Body of pancreas (tissue), 4 donors: ENCODE results near the gene PPP6R2. TPM values are rescaled to one million over a fixed set of nuclear protein-coding genes. Genes with fewer than 3 reads are reported as not detected.

Source experiments
- ATAC-seq: fragments of 150-250 bp; one replicate; pipeline ENCODE4 v1.9.1; 2016
- DNase-seq, 4 donors: peaks; one replicate each; pipeline ENCODE4 v3.0.0-alpha.2; 2019
- H3K27ac ChIP-seq, 4 donors: fragments of 200-600 bp; sonication (generic); 1 replicate in 3 of 4; 2 replicates in 1 of 4; pipeline versions ENCODE4 v1.5.1 to v1.6.1; 2016 to 2019; ENCODE audit warnings: mild to moderate bottlenecking in 1 of 4, mixed read lengths in 1 of 4, moderate library complexity in 1 of 4
- H3K27me3 ChIP-seq, 2 donors: fragments of 200-600 bp; sonication (generic); one replicate each; pipeline ENCODE4 v1.6.0; 2016; ENCODE audit warnings: mild to moderate bottlenecking in 1 of 2
- H3K36me3 ChIP-seq, 2 donors: fragments of 200-600 bp; sonication (generic); replicated peaks in 1 of 2; 2 replicates each; pipeline ENCODE4 v1.5.1; 2016; ENCODE audit warnings: low read depth in 2 of 2; ENCODE audit not compliant: insufficient read depth in 1 of 2
- H3K4me1 ChIP-seq: fragments of 200-600 bp; sonication (generic); one replicate; pipeline ENCODE4 v1.6.0; 2016
- H3K4me3 ChIP-seq, 2 donors: fragments of 200-600 bp; sonication (generic); 1 replicate in 1 of 2; 2 replicates in 1 of 2; pipeline ENCODE4 v1.5.1; 2016 to 2019
- H3K9me3 ChIP-seq, 3 donors: fragments of 200-600 bp; sonication (generic); 1 replicate in 2 of 3; 2 replicates in 1 of 3; pipeline ENCODE4 v1.5.1; 2016
- POLR2A ChIP-seq, 3 donors: fragments of 450-650 bp; IDR thresholded peaks; one replicate each; pipeline ENCODE4 v1.6.1; 2016; ENCODE audit warnings: antibody characterized with exemption in 3 of 3, mild to moderate bottlenecking in 2 of 3
- WGBS, 2 donors: methylation state at CpG; one replicate each; pipeline ENCODE4 v1.1.5; 2017; 5-methylcytosine and 5-hydroxymethylcytosine counted together
- intact Hi-C: fragments of 100-400 bp; cut with DNase I; formaldehyde crosslinking; loops from one replicate; pipeline ENCODE4 v1.15.1; 2023
- total RNA-seq, 2 donors: library from RNA; depleted of rRNA; stranded (reverse); fragments of >200 nt; gene quantifications; one replicate each; pipeline ENCODE4 v1.1.0, GENCODE V29; 2016
- TF ChIP-seq, protein P1 (sequence below), 7 experiments: fragments of 450-650 bp in 4 of 7; fragments of 200-600 bp in 3 of 7; sonication (generic) in 3 of 7; IDR thresholded peaks; one replicate each; pipeline ENCODE4 v1.5.1; 2016 to 2019; ENCODE audit warnings: antibody characterized with exemption in 7 of 7

The PPP6R2 gene
- total RNA-seq, 2 donors from 2014 or later = 48.8 to 53.4 TPM

- H3K9me3 ChIP-seq = no peaks in the 10 kb centered on the region
- WGBS, 2 donors = 86 to 95% methylated on average over 6 to 8 of the region's 8 CpGs
- no peak for DNase-seq
- intact Hi-C loops = no loop called here
- H3K36me3 ChIP-seq = peaks cover 19 to 39% of the 10 kb centered on the region in 2 donors
- H3K27me3 ChIP-seq = no peaks in the 10 kb centered on the region
- no peak for TF ChIP-seq POLR2A (IDR thresholded peaks at IDR 0.05)
- TF ChIP-seq, protein P1, sequence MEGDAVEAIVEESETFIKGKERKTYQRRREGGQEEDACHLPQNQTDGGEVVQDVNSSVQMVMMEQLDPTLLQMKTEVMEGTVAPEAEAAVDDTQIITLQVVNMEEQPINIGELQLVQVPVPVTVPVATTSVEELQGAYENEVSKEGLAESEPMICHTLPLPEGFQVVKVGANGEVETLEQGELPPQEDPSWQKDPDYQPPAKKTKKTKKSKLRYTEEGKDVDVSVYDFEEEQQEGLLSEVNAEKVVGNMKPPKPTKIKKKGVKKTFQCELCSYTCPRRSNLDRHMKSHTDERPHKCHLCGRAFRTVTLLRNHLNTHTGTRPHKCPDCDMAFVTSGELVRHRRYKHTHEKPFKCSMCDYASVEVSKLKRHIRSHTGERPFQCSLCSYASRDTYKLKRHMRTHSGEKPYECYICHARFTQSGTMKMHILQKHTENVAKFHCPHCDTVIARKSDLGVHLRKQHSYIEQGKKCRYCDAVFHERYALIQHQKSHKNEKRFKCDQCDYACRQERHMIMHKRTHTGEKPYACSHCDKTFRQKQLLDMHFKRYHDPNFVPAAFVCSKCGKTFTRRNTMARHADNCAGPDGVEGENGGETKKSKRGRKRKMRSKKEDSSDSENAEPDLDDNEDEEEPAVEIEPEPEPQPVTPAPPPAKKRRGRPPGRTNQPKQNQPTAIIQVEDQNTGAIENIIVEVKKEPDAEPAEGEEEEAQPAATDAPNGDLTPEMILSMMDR (IDR thresholded peaks at IDR 0.05) = no peak
- H3K4me1 ChIP-seq = no peaks in the 10 kb centered on the region
- H3K4me3 ChIP-seq = no peak overlapping the region
- no peak for ATAC-seq
- H3K27ac ChIP-seq = no peak overlapping the region
Observed at GRCh38 chr22:50416996-50417395, 73.9 kb downstream of the PPP6R2 start.

DNA sequence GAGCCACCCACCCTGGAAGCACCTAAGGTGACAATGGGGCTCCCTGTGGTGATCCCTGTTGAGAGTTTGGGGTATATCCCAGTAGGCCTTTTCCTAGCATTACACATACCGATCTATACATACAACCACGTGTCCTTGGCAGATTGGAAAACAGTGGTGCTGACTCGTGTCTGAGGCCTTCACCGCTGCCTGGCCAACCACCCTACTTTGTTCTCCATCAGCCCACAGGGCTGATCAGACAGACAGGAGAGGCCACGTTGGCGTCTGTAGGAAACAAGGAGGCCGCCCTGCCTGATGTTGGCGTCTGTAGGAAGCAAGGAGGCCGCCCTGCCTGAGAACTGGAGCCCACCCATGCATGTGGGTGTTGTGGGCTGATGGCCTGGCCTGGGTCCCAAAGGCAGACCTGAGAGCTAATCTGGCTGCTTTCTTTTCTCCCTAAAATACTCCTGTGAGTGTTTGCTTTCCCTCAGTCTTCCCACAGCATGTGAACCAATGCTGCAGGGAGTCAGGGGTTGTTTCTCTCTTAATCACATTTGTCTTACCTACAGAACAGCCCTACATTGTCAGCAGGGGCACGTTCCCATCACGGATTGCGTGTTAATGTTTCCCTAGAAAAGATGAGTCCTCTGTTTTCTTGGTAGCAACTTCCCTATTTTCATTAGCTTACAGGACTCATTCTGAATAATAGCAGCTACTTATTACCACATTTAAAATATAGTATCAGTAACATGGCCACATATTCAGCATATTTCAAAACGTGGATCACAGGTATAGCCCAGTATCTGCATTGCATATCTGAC is 74.5 kb downstream of the PPP6R2 start:
- ATAC-seq (no peak), DNase-seq (no peak)
- no peak for TF ChIP-seq POLR2A (IDR thresholded peaks at IDR 0.05)
- TF ChIP-seq, protein P1 (IDR thresholded peaks at IDR 0.05) = no peak
- Histone ChIP-seq H3K9me3 (no peaks in the 10 kb centered on the region), H3K27ac (no peak overlapping the region), H3K36me3 (peaks cover 25 to 39% of the 10 kb centered on the region in 2 donors), H3K4me1 (no peaks in the 10 kb centered on the region), H3K4me3 (no peak overlapping the region), H3K27me3 (no peaks in the 10 kb centered on the region)
- intact Hi-C loops = no loop called here
- 78 to 90% methylated on average over 13 of the region's 13 CpGs for WGBS, 2 donors

DNA sequence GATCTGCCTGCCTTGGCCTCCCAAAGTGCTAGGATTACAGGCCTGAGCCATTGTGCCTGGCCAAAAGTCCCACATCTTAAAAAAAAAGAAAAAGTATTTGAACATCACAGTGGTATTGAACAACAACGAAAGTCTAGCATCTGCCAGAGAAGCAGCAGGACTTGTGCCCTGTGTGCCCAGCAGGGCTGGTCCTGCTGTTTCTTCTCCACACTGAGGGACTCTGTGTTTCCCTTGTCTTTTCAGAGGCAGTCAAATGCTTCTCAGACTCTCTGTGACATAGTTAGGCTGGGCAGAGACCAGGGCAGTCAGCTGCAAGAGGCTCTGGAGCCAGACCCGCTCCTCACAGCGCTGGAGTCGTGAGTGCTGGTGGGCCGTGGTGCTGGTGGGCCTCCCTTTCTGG is 75.5 kb downstream of the PPP6R2 start:
- DNase-seq (no peak), ATAC-seq (no peak)
- H3K4me3 ChIP-seq = no peak overlapping the region
- H3K27me3 ChIP-seq = no peaks in the 10 kb centered on the region
- no peaks in the 10 kb centered on the region for H3K9me3 ChIP-seq
- H3K36me3 ChIP-seq = peaks cover 34 to 48% of the 10 kb centered on the region in 2 donors
- no peak for TF ChIP-seq POLR2A (IDR thresholded peaks at IDR 0.05)
- TF ChIP-seq, protein P1 (IDR thresholded peaks at IDR 0.05) = no peak
- no peaks in the 10 kb centered on the region for H3K4me1 ChIP-seq
- 97 to 100% methylated on average over 1 to 5 of the region's 5 CpGs for WGBS, 2 donors
- intact Hi-C loops = no loop called here
- H3K27ac ChIP-seq = no peak overlapping the region

GRCh38 chr22:50419116-50419515 is 76.0 kb downstream of the PPP6R2 start:
- Histone ChIP-seq H3K36me3 (peaks cover 34 to 48% of the 10 kb centered on the region in 2 donors), H3K4me1 (no peaks in the 10 kb centered on the region), H3K9me3 (no peaks in the 10 kb centered on the region), H3K4me3 (no peak overlapping the region), H3K27ac (no peak overlapping the region), H3K27me3 (no peaks in the 10 kb centered on the region)
- ATAC-seq = no peak
- DNase-seq = no peak
- TF ChIP-seq POLR2A (IDR thresholded peaks at IDR 0.05) = no peak
- TF ChIP-seq, protein P1 (IDR thresholded peaks at IDR 0.05) = no peak
- WGBS, 2 donors = 90 to 93% methylated on average over 9 of the region's 9 CpGs
- intact Hi-C loops = no loop called here

DNA sequence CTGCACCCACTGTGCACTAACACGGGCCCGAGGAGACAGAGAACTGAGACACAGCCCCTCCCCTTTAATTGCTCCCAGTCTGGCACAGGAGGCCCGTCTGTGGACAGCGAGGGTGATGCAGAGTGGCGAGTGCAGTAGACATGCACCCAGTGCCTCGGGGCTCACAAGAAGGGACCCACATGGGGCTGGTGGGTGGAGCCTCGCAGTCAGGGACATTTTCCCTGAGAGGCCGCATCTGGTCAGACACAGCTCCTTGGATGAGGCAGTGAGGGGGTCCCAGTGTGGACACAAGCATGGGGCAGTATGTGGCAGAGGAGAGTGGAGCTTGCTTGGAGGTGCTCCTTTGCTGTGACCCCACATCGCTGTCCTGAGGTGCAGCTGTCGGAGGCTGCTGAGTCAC is 76.9 kb downstream of the PPP6R2 start:
- no peaks in the 10 kb centered on the region for H3K9me3 ChIP-seq
- ATAC-seq = no peak
- H3K27me3 ChIP-seq = no peaks in the 10 kb centered on the region
- no peak overlapping the region for H3K4me3 ChIP-seq
- intact Hi-C loops = loop anchor here (10.0 kb wide), 1 partner anchor 55 kb away; no protein-coding TSS in a partner anchor
- H3K27ac ChIP-seq = no peak overlapping the region
- H3K36me3 ChIP-seq = peaks cover 34 to 50% of the 10 kb centered on the region in 2 donors
- H3K4me1 ChIP-seq = no peaks in the 10 kb centered on the region
- WGBS, 2 donors = 93 to 100% methylated on average over 8 to 10 of the region's 10 CpGs
- DNase-seq = no peak
- no peak for TF ChIP-seq POLR2A (IDR thresholded peaks at IDR 0.05)
- TF ChIP-seq, protein P1 (IDR thresholded peaks at IDR 0.05) = no peak
